Liver (tissue), 9 donors: Measurements from ENCODE around the gene RETREG3. TPM values are rescaled to one million over a fixed set of nuclear protein-coding genes. Genes with fewer than 3 reads are reported as not detected.

ENCODE experiments used
- DNase-seq: peaks from one replicate; pipeline ENCODE4 v3.0.0-alpha.2; 2017; ENCODE audit warnings: low spot score
- H3K27ac ChIP-seq, 2 donors: one replicate each; pipeline ENCODE4 v1.7.0; 2013; ENCODE audit warnings: inconsistent platforms in 2 of 2, low read length in 2 of 2, control low read depth in 1 of 2, low read depth in 1 of 2, mild to moderate bottlenecking in 1 of 2
- H3K27me3 ChIP-seq, 4 donors: one replicate each; pipeline versions ENCODE4 v1.6.1 to v1.7.0; 2013; ENCODE audit warnings: low read length in 3 of 4, inconsistent platforms in 1 of 4, mild to moderate bottlenecking in 1 of 4, moderate library complexity in 1 of 4; ENCODE audit not compliant: control insufficient read depth in 4 of 4, insufficient read depth in 4 of 4
- H3K36me3 ChIP-seq, 4 donors: one replicate each; pipeline versions ENCODE4 v1.6.1 to v1.7.0; 2013; ENCODE audit warnings: low read length in 3 of 4, mild to moderate bottlenecking in 3 of 4, low read depth in 1 of 4, moderate library complexity in 1 of 4; ENCODE audit not compliant: control insufficient read depth in 4 of 4, insufficient read depth in 3 of 4
- H3K4me1 ChIP-seq, 4 donors: one replicate each; pipeline versions ENCODE4 v1.6.1 to v1.7.0; 2013; ENCODE audit warnings: low read length in 3 of 4, mild to moderate bottlenecking in 3 of 4, moderate library complexity in 1 of 4; ENCODE audit not compliant: control insufficient read depth in 4 of 4, insufficient read depth in 4 of 4
- H3K4me3 ChIP-seq, 3 donors: one replicate each; pipeline versions ENCODE4 v1.6.1 to v1.7.0; 2013; ENCODE audit warnings: low read length in 3 of 3, control low read depth in 1 of 3, low read depth in 1 of 3, mild to moderate bottlenecking in 1 of 3
- H3K9ac ChIP-seq, 2 donors: one replicate each; pipeline ENCODE4 v1.7.0; 2013; ENCODE audit warnings: low read length in 2 of 2, mild to moderate bottlenecking in 2 of 2, moderate library complexity in 2 of 2, control low read depth in 1 of 2, low read depth in 1 of 2
- H3K9me3 ChIP-seq, 4 donors: one replicate each; pipeline versions ENCODE4 v1.6.1 to v1.7.0; 2013; ENCODE audit warnings: low read length in 3 of 4; ENCODE audit not compliant: control insufficient read depth in 4 of 4
- FOXA1 ChIP-seq: IDR thresholded peaks from 2 replicates; pipeline ENCODE4 v1.6.1; 2016; ENCODE audit warnings: antibody characterized with exemption
- FOXA2 ChIP-seq: IDR thresholded peaks from 2 replicates; pipeline ENCODE4 v1.6.1; 2016; ENCODE audit warnings: antibody characterized with exemption
- GABPA ChIP-seq, 2 donors: IDR thresholded peaks in 1 of 2; conservative IDR thresholded peaks in 1 of 2; 2 replicates each; pipeline ENCODE4 v1.6.1; 2016; ENCODE audit warnings: antibody characterized with exemption in 2 of 2, mild to moderate bottlenecking in 1 of 2, moderate library complexity in 1 of 2
- HNF4A ChIP-seq, 2 donors: conservative IDR thresholded peaks; 2 replicates each; pipeline ENCODE4 v1.6.1; 2016; ENCODE audit warnings: antibody characterized with exemption in 2 of 2, mild to moderate bottlenecking in 2 of 2
- HNF4G ChIP-seq: IDR thresholded peaks from 2 replicates; pipeline ENCODE4 v1.6.1; 2016; ENCODE audit warnings: antibody characterized with exemption
- RAD21 ChIP-seq, 2 donors: IDR thresholded peaks; 2 replicates each; pipeline ENCODE4 v1.6.1; 2016; ENCODE audit warnings: antibody characterized with exemption in 2 of 2, mild to moderate bottlenecking in 2 of 2
- REST ChIP-seq: IDR thresholded peaks from 2 replicates; pipeline ENCODE4 v1.6.1; 2016; ENCODE audit warnings: antibody characterized with exemption, mild to moderate bottlenecking
- RXRA ChIP-seq, 2 donors: IDR thresholded peaks; 2 replicates each; pipeline ENCODE4 v1.6.1; 2017 to 2018; ENCODE audit warnings: antibody characterized with exemption in 2 of 2, mild to moderate bottlenecking in 1 of 2
- SP1 ChIP-seq: IDR thresholded peaks from 2 replicates; pipeline ENCODE4 v1.6.1; 2018; ENCODE audit warnings: antibody characterized with exemption, mild to moderate bottlenecking
- TAF1 ChIP-seq: conservative IDR thresholded peaks from 2 replicates; pipeline ENCODE4 v1.6.1; 2016; ENCODE audit warnings: antibody characterized with exemption, mild to moderate bottlenecking
- YY1 ChIP-seq: IDR thresholded peaks from 2 replicates; pipeline ENCODE4 v1.6.1; 2016; ENCODE audit warnings: antibody characterized with exemption, mild to moderate bottlenecking
- WGBS: extraction: QIAGEN DNeasy Blood & Tissue Kit; methylation state at CpG from one replicate; pipeline ENCODE4 v1.1.7; 2013; 5-methylcytosine and 5-hydroxymethylcytosine counted together
- polyA plus RNA-seq, 2 donors: library from polyadenylated mRNA; stranded (reverse) in 1 of 2; unstranded in 1 of 2; fragments of 200-250 nt in 1 of 2; fragments of >200 nt in 1 of 2; fragmentation: Nextera tagmentation in 1 of 2; extraction: Ambion mirVana in 1 of 2; gene quantifications; one replicate each; pipeline versions ENCODE4 v1.2.1 to v1.2.3, GENCODE V29; 2013 to 2015
- total RNA-seq, 2 donors: library from RNA; depleted of rRNA; stranded (reverse); fragments of >200 nt; gene quantifications; one replicate each; pipeline ENCODE4 v1.2.3, GENCODE V29; 2014
- TF ChIP-seq, protein P1 (sequence below): fragments of 150-350 bp; IDR thresholded peaks from 2 replicates; pipeline ENCODE4 v1.5.1; 2017; ENCODE audit warnings: improper control_type of control experiment, low read depth, low read length; ENCODE audit not compliant: missing input control
- TF ChIP-seq, protein P2 (sequence below): IDR thresholded peaks from 2 replicates; pipeline ENCODE4 v1.6.1; 2016; ENCODE audit warnings: antibody characterized with exemption
- TF ChIP-seq, protein P3 (sequence below): IDR thresholded peaks from 2 replicates; pipeline ENCODE4 v1.6.1; 2016; ENCODE audit warnings: antibody characterized with exemption
- donor health status: healthy.
- donor health status: healthy.
- donor health status: healthy.
- donor health status: healthy.
- donor health status: healthy.

RETREG3 gene
- total RNA-seq (10 to 100 TPM; 41.1 to 44.3 TPM), polyA plus RNA-seq (10 to 100 TPM in 1 of 2 donors, 1 to 10 TPM in 1; 9.0 to 12.1 TPM)

- Histone ChIP-seq H3K27me3 (no peaks in the 10 kb centered on the region), H3K9ac (peak within 1 kb of the TSS; percentile 78 to 90), H3K36me3 (peaks cover 6 to 20% (median 14%) of the 10 kb centered on the region in 4 donors), H3K9me3 (no peaks in the 10 kb centered on the region), H3K4me3 (peak within 1 kb of the TSS; percentile 91 to 94 (median 93)), H3K27ac (peak within 1 kb of the TSS; percentile 88), H3K4me1 (peaks cover 8 to 35% (median 22%) of the 10 kb centered on the region in 4 donors)
- TF ChIP-seq FOXA1 (peak; percentile 55), GABPA (IDR thresholded peaks at IDR 0.05 in 1 of 2, conservative IDR thresholded peaks at IDR 0.05 in 1 of 2) (peak in 1 of 2 donors; percentile 83), RAD21 (IDR thresholded peaks at IDR 0.05) (peak in 1 of 2 donors; percentile 44), TAF1 (peak; percentile 47), YY1 (peak; percentile 63), SP1 (peak; percentile 62), RXRA (IDR thresholded peaks at IDR 0.05) (peak in 1 of 2 donors; percentile 22), REST (peak; percentile 67), HNF4G (no peak), HNF4A (conservative IDR thresholded peaks at IDR 0.05) (no peak), FOXA2 (peak; percentile 18)
- TF ChIP-seq, protein P1, sequence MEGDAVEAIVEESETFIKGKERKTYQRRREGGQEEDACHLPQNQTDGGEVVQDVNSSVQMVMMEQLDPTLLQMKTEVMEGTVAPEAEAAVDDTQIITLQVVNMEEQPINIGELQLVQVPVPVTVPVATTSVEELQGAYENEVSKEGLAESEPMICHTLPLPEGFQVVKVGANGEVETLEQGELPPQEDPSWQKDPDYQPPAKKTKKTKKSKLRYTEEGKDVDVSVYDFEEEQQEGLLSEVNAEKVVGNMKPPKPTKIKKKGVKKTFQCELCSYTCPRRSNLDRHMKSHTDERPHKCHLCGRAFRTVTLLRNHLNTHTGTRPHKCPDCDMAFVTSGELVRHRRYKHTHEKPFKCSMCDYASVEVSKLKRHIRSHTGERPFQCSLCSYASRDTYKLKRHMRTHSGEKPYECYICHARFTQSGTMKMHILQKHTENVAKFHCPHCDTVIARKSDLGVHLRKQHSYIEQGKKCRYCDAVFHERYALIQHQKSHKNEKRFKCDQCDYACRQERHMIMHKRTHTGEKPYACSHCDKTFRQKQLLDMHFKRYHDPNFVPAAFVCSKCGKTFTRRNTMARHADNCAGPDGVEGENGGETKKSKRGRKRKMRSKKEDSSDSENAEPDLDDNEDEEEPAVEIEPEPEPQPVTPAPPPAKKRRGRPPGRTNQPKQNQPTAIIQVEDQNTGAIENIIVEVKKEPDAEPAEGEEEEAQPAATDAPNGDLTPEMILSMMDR, result peak; percentile 10
- TF ChIP-seq, protein P2, sequence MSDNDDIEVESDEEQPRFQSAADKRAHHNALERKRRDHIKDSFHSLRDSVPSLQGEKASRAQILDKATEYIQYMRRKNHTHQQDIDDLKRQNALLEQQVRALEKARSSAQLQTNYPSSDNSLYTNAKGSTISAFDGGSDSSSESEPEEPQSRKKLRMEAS, result no peak
- under 1% methylated on average over 66 of the region's 66 CpGs for WGBS
- DNase-seq, result peak; percentile 97
These were observed at the start of gene RETREG3, which contains the start of gene TUBG1 for GRCh38 chr17:42609182-42609813. RETREG3 (minus strand) TSS chr17:42609374; CDS start chr17:42609324, 50 bp downstream. TUBG1 (plus strand) TSS chr17:42609683; CDS start chr17:42609738, 55 bp downstream.

- WGBS, result 94% methylated on average over 9 of the region's 9 CpGs
- Histone ChIP-seq H3K4me1 (peaks cover 0 to 7% (median 5%) of the 10 kb centered on the region in 4 donors), H3K27ac (no peak overlapping the region), H3K4me3 (no peak overlapping the region), H3K27me3 (no peaks in the 10 kb centered on the region), H3K9me3 (no peaks in the 10 kb centered on the region), H3K9ac (no peak overlapping the region), H3K36me3 (no peaks in the 10 kb centered on the region)
- DNase-seq, result no peak
- no peak for TF ChIP-seq YY1
- TF ChIP-seq, protein P1, result no peak
- no peak for TF ChIP-seq GABPA (IDR thresholded peaks at IDR 0.05 in 1 of 2, conservative IDR thresholded peaks at IDR 0.05 in 1 of 2)
- no peak for TF ChIP-seq HNF4G
- TF ChIP-seq REST, result no peak
- TF ChIP-seq TAF1, result no peak
- TF ChIP-seq, protein P3, sequence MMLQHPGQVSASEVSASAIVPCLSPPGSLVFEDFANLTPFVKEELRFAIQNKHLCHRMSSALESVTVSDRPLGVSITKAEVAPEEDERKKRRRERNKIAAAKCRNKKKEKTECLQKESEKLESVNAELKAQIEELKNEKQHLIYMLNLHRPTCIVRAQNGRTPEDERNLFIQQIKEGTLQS, result no peak
These were observed 48.8 kb upstream of the RETREG3 start for GRCh38 chr17:42657824-42658588.
